HepG2 (cell line): ENCODE data around the gene SLC35F3. TPM values are rescaled to one million over a fixed set of nuclear protein-coding genes. Genes with fewer than 3 reads are reported as not detected.

Experiments used
- ATAC-seq: fragments of 200-7000 bp; cut with Tn5 transposase; 3 replicates; pipeline ENCODE4 v1.9.1; 2020; ENCODE audit warnings: mild to moderate bottlenecking, moderate library complexity
- BruUV-seq: library from RNA; stranded (reverse); fragments of 400-500 nt; replicated peaks from 2 replicates; lab custom pipeline; 2021; lab: Mats Ljungman, UMichigan
- CTCF ChIA-PET: fragments of 300-600 bp; formaldehyde crosslinking; extraction: SDS; loops from one replicate; lab custom pipeline; 2021; ENCODE audit warnings: low total read pairs, inconsistent platforms, low intra/inter-chr PET ratio; lab: Yijun Ruan, JAX
- POLR2A ChIA-PET: fragments of 350-600 bp; sonication (Branson Sonifier 250); formaldehyde crosslinking; loops from one replicate; lab custom pipeline; 2020; ENCODE audit warnings: antibody characterized with exemption, inconsistent platforms; lab: Yijun Ruan, JAX
- DNase-seq: peaks from one replicate; pipeline ENCODE4 v3.0.0-alpha.2; 2015; ENCODE audit warnings: low spot score
- FAIRE-seq: peaks from 3 replicates; lab custom pipeline; 2011; peaks lifted over from hg19 to GRCh38; lab: Jason Lieb, UNC
- H2AFZ ChIP-seq: one replicate; pipeline ENCODE4 v1.6.1; 2011; ENCODE audit warnings: low read length, inconsistent platforms
- H3K27ac ChIP-seq: fragments of 300-600 bp; 3 replicates; pipeline ENCODE4 v1.8.0; 2011; ENCODE audit warnings: mixed run types, mild to moderate bottlenecking, mixed read lengths, low read length, inconsistent platforms; ENCODE audit not compliant: insufficient read depth; ENCODE audit errors: extremely low read length
- H3K27me3 ChIP-seq, 2 experiments: fragments of 200-600 bp in 1 of 2; 2 replicates in 1 of 2; 3 replicates in 1 of 2; pipeline versions ENCODE4 v1.6.0 to v1.8.0; 2011; ENCODE audit warnings: low read length in 2 of 2, mild to moderate bottlenecking in 2 of 2, moderate library complexity in 2 of 2, inconsistent platforms in 1 of 2; ENCODE audit not compliant: insufficient read depth in 2 of 2, control insufficient read depth in 1 of 2
- H3K36me3 ChIP-seq, 2 experiments: fragments of 200-600 bp in 1 of 2; replicated peaks in 1 of 2; 2 replicates in 1 of 2; 3 replicates in 1 of 2; pipeline versions ENCODE4 v1.5.1 to v1.8.0; 2011; ENCODE audit warnings: low read length in 2 of 2, inconsistent platforms in 1 of 2; ENCODE audit not compliant: insufficient read depth in 2 of 2, control insufficient read depth in 1 of 2
- H3K4me1 ChIP-seq: 2 replicates; pipeline ENCODE4 v1.5.1; 2012; ENCODE audit warnings: low read length, inconsistent platforms; ENCODE audit not compliant: insufficient read depth
- H3K4me2 ChIP-seq: 2 replicates; pipeline ENCODE4 v1.6.0; 2011; ENCODE audit warnings: low read depth, low read length, inconsistent platforms
- H3K4me3 ChIP-seq, 3 experiments: fragments of 200-600 bp in 1 of 3; sonication (generic), shearing (Covaris generic) in 1 of 3; replicated peaks in 1 of 3; 2 replicates each; pipeline ENCODE4 v1.5.1; 2011 to 2016; ENCODE audit warnings: low read length in 3 of 3, inconsistent platforms in 2 of 3, low read depth in 2 of 3, mild to moderate bottlenecking in 2 of 3, control low read depth in 1 of 3, mixed read lengths in 1 of 3; ENCODE audit not compliant: insufficient read depth in 1 of 3
- H3K79me2 ChIP-seq: one replicate; pipeline ENCODE4 v1.6.1; 2011; ENCODE audit warnings: low read length, inconsistent platforms; ENCODE audit not compliant: insufficient read depth
- H3K9ac ChIP-seq: 2 replicates; pipeline ENCODE4 v1.6.0; 2011; ENCODE audit warnings: mild to moderate bottlenecking, low read depth, low read length, inconsistent platforms; ENCODE audit not compliant: insufficient read depth
- H3K9me3 ChIP-seq: 2 replicates; pipeline ENCODE4 v1.5.1; 2012; ENCODE audit warnings: mild to moderate bottlenecking, low read length
- H4K20me1 ChIP-seq: 2 replicates; pipeline ENCODE4 v1.6.0; 2011; ENCODE audit warnings: inconsistent platforms, mild to moderate bottlenecking, low read length, moderate library complexity; ENCODE audit not compliant: insufficient read depth
- ADNP ChIP-seq: sonication (generic); formaldehyde crosslinking; IDR thresholded peaks from 2 replicates; pipeline ENCODE4 v1.4.0; 2020; ENCODE audit warnings: missing genetic modification reagents
- GZF1 ChIP-seq: sonication (generic); formaldehyde crosslinking; IDR thresholded peaks from 2 replicates; pipeline ENCODE4 v1.5.1; 2020; ENCODE audit warnings: mild to moderate bottlenecking, missing genetic modification reagents
- HOMEZ ChIP-seq: IDR thresholded peaks from 2 replicates; pipeline ENCODE4 v1.6.1; 2016; ENCODE audit warnings: low read depth
- KLF13 ChIP-seq: sonication (generic); formaldehyde crosslinking; IDR thresholded peaks from 2 replicates; pipeline ENCODE4 v1.4.0; 2020; ENCODE audit warnings: mild to moderate bottlenecking, missing genetic modification reagents
- MAZ ChIP-seq, 2 experiments: sonication (generic) in 1 of 2; formaldehyde crosslinking in 1 of 2; IDR thresholded peaks; 2 replicates each; pipeline versions ENCODE4 v1.5.0 to v1.6.1; 2012 to 2020; ENCODE audit warnings: low read depth in 2 of 2, mild to moderate bottlenecking in 2 of 2, borderline replicate concordance in 1 of 2, improper control_type of control experiment in 1 of 2, low read length in 1 of 2, missing genetic modification reagents in 1 of 2, moderate library complexity in 1 of 2
- NR2F2 ChIP-seq: IDR thresholded peaks from 2 replicates; pipeline ENCODE4 v1.6.1; 2012; ENCODE audit warnings: low read depth, inconsistent platforms, borderline replicate concordance
- PHF21A ChIP-seq: sonication (generic); formaldehyde crosslinking; IDR thresholded peaks from 2 replicates; pipeline ENCODE4 v1.5.0; 2020; ENCODE audit warnings: mild to moderate bottlenecking, missing genetic modification reagents
- SAP130 ChIP-seq: IDR thresholded peaks from 2 replicates; pipeline ENCODE4 v1.6.1; 2016; ENCODE audit warnings: low read depth
- USF2 ChIP-seq, 2 experiments: sonication (generic) in 1 of 2; formaldehyde crosslinking in 1 of 2; IDR thresholded peaks; 2 replicates each; pipeline versions ENCODE4 v1.5.1 to v1.6.1; 2011 to 2020; ENCODE audit warnings: borderline replicate concordance in 1 of 2, low read depth in 1 of 2, low read length in 1 of 2, mild to moderate bottlenecking in 1 of 2, missing genetic modification reagents in 1 of 2, moderate library complexity in 1 of 2
- ZNF556 ChIP-seq: sonication (generic); formaldehyde crosslinking; IDR thresholded peaks from 2 replicates; pipeline ENCODE4 v1.4.0; 2020; ENCODE audit warnings: mild to moderate bottlenecking, missing genetic modification reagents, borderline replicate concordance
- ZNF746 ChIP-seq: sonication (generic); formaldehyde crosslinking; IDR thresholded peaks from 2 replicates; pipeline ENCODE4 v1.8.0; 2022; ENCODE audit warnings: mild to moderate bottlenecking, missing genetic modification reagents
- WGBS: methylation state at CpG from one replicate; pipeline ENCODE4 v1.1.6; 2017; ENCODE audit warnings: low lambda C conversion rate; 5-methylcytosine and 5-hydroxymethylcytosine counted together
- in situ Hi-C: cut with HindIII; loops from 2 replicates; pipeline ENCODE4 v1.10.0; 2017; ENCODE audit warnings: low pct_unique_long_range_greater_than_20kb; ENCODE audit not compliant: extremely low pct_ligation_motif_present
- intact Hi-C: fragments of 100-400 bp; cut with micrococcal nuclease; formaldehyde crosslinking; loops from one replicate; pipeline ENCODE4 v1.10.0; 2022; ENCODE audit not compliant: unreplicated experiment
- polyA plus RNA-seq, 8 experiments: library from polyadenylated mRNA; depleted of rRNA in 3 of 8; stranded (reverse) in 7 of 8; unstranded in 1 of 8; fragments of >200 nt; fragmentation: Illumina TruSeq in 4 of 8; extraction: Trizol in 4 of 8; gene quantifications; 2 replicates each; pipeline versions ENCODE4 v1.2.1 to v1.2.3, GENCODE V29; 2011 to 2016; ENCODE audit warnings: low read depth in 4 of 8, missing spikeins in 1 of 8, mixed read lengths in 1 of 8; ENCODE audit not compliant: insufficient read depth in 1 of 8
- total RNA-seq, 5 experiments: library from RNA; depleted of rRNA; stranded (reverse); fragments of >200 nt; fragmentation: Illumina TruSeq; extraction: Trizol; gene quantifications; 2 replicates each; pipeline ENCODE4 v1.2.3, GENCODE V29; 2016; ENCODE audit warnings: low read depth in 1 of 5
- TF ChIP-seq, protein P1 (sequence below): sonication (generic); formaldehyde crosslinking; IDR thresholded peaks from 2 replicates; pipeline ENCODE4 v1.4.0; 2020; ENCODE audit warnings: missing genetic modification reagents

The SLC35F3 gene
- total and polyA plus RNA-seq, 2 of the 13 experiments (the other 11 are each of a cell fraction or from before 2014, with no cell fraction given), result not detected

- H3K4me1 ChIP-seq, result no peaks in the 10 kb centered on the region
- H3K36me3 ChIP-seq, result no peaks in the 10 kb centered on the region
- H3K9me3 ChIP-seq, result no peaks in the 10 kb centered on the region
- TF ChIP-seq GZF1 (CRISPR knock-in tag), result no peak
- TF ChIP-seq ZNF556 (CRISPR knock-in tag), result no peak
- no peak for TF ChIP-seq ADNP (CRISPR knock-in tag)
- TF ChIP-seq USF2 (IDR thresholded peaks at IDR 0.05; ENCODE audit: low read depth, low read length), result no peak
- no peak for TF ChIP-seq USF2 (CRISPR knock-in tag; IDR thresholded peaks at IDR 0.05; ENCODE audit: borderline replicate concordance)
- TF ChIP-seq, protein P1, sequence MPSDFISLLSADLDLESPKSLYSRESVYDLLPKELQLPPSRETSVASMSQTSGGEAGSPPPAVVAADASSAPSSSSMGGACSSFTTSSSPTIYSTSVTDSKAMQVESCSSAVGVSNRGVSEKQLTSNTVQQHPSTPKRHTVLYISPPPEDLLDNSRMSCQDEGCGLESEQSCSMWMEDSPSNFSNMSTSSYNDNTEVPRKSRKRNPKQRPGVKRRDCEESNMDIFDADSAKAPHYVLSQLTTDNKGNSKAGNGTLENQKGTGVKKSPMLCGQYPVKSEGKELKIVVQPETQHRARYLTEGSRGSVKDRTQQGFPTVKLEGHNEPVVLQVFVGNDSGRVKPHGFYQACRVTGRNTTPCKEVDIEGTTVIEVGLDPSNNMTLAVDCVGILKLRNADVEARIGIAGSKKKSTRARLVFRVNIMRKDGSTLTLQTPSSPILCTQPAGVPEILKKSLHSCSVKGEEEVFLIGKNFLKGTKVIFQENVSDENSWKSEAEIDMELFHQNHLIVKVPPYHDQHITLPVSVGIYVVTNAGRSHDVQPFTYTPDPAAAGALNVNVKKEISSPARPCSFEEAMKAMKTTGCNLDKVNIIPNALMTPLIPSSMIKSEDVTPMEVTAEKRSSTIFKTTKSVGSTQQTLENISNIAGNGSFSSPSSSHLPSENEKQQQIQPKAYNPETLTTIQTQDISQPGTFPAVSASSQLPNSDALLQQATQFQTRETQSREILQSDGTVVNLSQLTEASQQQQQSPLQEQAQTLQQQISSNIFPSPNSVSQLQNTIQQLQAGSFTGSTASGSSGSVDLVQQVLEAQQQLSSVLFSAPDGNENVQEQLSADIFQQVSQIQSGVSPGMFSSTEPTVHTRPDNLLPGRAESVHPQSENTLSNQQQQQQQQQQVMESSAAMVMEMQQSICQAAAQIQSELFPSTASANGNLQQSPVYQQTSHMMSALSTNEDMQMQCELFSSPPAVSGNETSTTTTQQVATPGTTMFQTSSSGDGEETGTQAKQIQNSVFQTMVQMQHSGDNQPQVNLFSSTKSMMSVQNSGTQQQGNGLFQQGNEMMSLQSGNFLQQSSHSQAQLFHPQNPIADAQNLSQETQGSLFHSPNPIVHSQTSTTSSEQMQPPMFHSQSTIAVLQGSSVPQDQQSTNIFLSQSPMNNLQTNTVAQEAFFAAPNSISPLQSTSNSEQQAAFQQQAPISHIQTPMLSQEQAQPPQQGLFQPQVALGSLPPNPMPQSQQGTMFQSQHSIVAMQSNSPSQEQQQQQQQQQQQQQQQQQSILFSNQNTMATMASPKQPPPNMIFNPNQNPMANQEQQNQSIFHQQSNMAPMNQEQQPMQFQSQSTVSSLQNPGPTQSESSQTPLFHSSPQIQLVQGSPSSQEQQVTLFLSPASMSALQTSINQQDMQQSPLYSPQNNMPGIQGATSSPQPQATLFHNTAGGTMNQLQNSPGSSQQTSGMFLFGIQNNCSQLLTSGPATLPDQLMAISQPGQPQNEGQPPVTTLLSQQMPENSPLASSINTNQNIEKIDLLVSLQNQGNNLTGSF, result no peak
- TF ChIP-seq NR2F2, result no peak
- TF ChIP-seq HOMEZ, result no peak
- TF ChIP-seq SAP130 (CRISPR knock-in tag), result no peak
- TF ChIP-seq PHF21A, result no peak
- TF ChIP-seq ZNF746 (CRISPR knock-in tag), result no peak
- TF ChIP-seq MAZ (IDR thresholded peaks at IDR 0.05; ENCODE audit: borderline replicate concordance, low read depth, low read length), result no peak
- no peak for TF ChIP-seq MAZ (CRISPR knock-in tag; IDR thresholded peaks at IDR 0.05; ENCODE audit: low read depth)
- TF ChIP-seq KLF13 (CRISPR knock-in tag), result no peak
- ChIA-PET POLR2A (no interaction called here), CTCF (no interaction called here)
- FAIRE-seq (no peak), ATAC-seq (no peak), DNase-seq (no peak)
- H3K79me2 ChIP-seq, result no peaks in the 10 kb centered on the region
- no peaks in the 10 kb centered on the region for H4K20me1 ChIP-seq
- H2AFZ ChIP-seq, result no peak overlapping the region
- in situ Hi-C loops (no loop called here), intact Hi-C loops (no loop called here)
- WGBS, result 24% methylated on average over 7 of the region's 7 CpGs
- H3K27me3 ChIP-seq, result 0 out of 5 replicates have a peak, but pooled peaks cover 0 to 2% of the 10 kb centered on the region in 2 experiments
- no peak overlapping the region for H3K27ac ChIP-seq
- H3K4me2 ChIP-seq, result no peak overlapping the region
- H3K4me3 ChIP-seq, result no peak overlapping the region
- no TSS peak for BruUV-seq
- no peak overlapping the region for H3K9ac ChIP-seq
Observed at GRCh38 chr1:233919786-233920185, 15.3 kb downstream of the SLC35F3 start.
